GM18520 (cell line): ENCODE data around the gene PAK4.
A peak's percentile ranks its signal among the peaks of the same experiment; 100 is the strongest.
"Not testable (repeated sequence)": the region's sequence is repeated elsewhere in the genome, so short reads cannot be mapped to it uniquely, and the experiment has no call there.

Experiments
- ATAC-seq: cut with Tn5 transposase; IDR thresholded peaks from one replicate; pipeline ENCODE4 v1.9.1; 2021; ENCODE audit not compliant: unreplicated experiment

Gene PAK4

GRCh38 chr19:39125554-39126311, at the start of gene PAK4:
TSS of gene PAK4 (plus strand) at chr19:39125786. CDS start at chr19:39169554, 43,768 bp downstream.
- ATAC-seq, result peak; percentile 90

- no peak for ATAC-seq
Measured at GRCh38 chr19:39077323-39077722, 48.3 kb upstream of the PAK4 start.

- no peak for ATAC-seq
Measured at GRCh38 chr19:39078436-39079200, 47.0 kb upstream of the PAK4 start.

- ATAC-seq, result no peak
Measured at GRCh38 chr19:39080431-39080830, 45.2 kb upstream of the PAK4 start.

- ATAC-seq, result no peak
Measured at GRCh38 chr19:39082167-39082566, 43.4 kb upstream of the PAK4 start.

GRCh38 chr19:39082745-39083598, 42.6 kb upstream of the PAK4 start:
- ATAC-seq, result no peak

GRCh38 chr19:39083599-39083982, 42.0 kb upstream of the PAK4 start:
- no peak for ATAC-seq

- no peak for ATAC-seq
Measured at GRCh38 chr19:39083983-39084731, 41.4 kb upstream of the PAK4 start, which contains the start of gene ACP7. TSS of gene ACP7 (plus strand) at chr19:39084368. CDS start at chr19:39085270, 902 bp downstream.

GRCh38 chr19:39084732-39085080, 40.9 kb upstream of the PAK4 start:
- ATAC-seq, result no peak

GRCh38 chr19:39085392-39085791, 40.2 kb upstream of the PAK4 start:
- ATAC-seq, result no peak

- no peak for ATAC-seq
Measured at GRCh38 chr19:39086386-39086785, 39.2 kb upstream of the PAK4 start.

GRCh38 chr19:39087907-39088686, 37.5 kb upstream of the PAK4 start:
- ATAC-seq, result no peak

GRCh38 chr19:39090016-39090415, 35.6 kb upstream of the PAK4 start:
- not testable (repeated sequence) for ATAC-seq

- ATAC-seq, result no peak
Measured at GRCh38 chr19:39090881-39091280, 34.7 kb upstream of the PAK4 start.

GRCh38 chr19:39095799-39096540, 29.6 kb upstream of the PAK4 start:
- ATAC-seq, result not testable (repeated sequence)

- no peak for ATAC-seq
Measured at GRCh38 chr19:39097299-39097698, 28.3 kb upstream of the PAK4 start.

- no peak for ATAC-seq
Measured at GRCh38 chr19:39097721-39098120, 27.9 kb upstream of the PAK4 start.

- ATAC-seq, result no peak
Measured at GRCh38 chr19:39098365-39099269, 27.0 kb upstream of the PAK4 start.
